HT1080 (cell line): Measurements from ENCODE around the gene TSN. TPM values are rescaled to one million over a fixed set of nuclear protein-coding genes. Genes with fewer than 3 reads are reported as not detected.
"Not testable (repeated sequence)": the region's sequence is repeated elsewhere in the genome, so short reads cannot be mapped to it uniquely, and the experiment has no call there.

Source experiments
- DNase-seq: peaks from one replicate; pipeline ENCODE4 v3.0.0-alpha.2; 2015; ENCODE audit warnings: low read depth
- total RNA-seq: library from RNA; depleted of rRNA; stranded (reverse); fragments of >200 nt; shearing (Covaris generic); gene quantifications from 2 replicates; pipeline ENCODE4 v1.2.3, GENCODE V29; 2014; rRNA removed

The TSN gene
- total RNA-seq, 1 experiment from 2014 or later = 57.6 TPM

- no peak for DNase-seq
Measured at GRCh38 chr2:121796239-121796638, 40.8 kb downstream of the TSN start.

- DNase-seq = no peak
Measured at GRCh38 chr2:121798617-121799016, 43.2 kb downstream of the TSN start.

GRCh38 chr2:121801916-121802315, 46.5 kb downstream of the TSN start:
- DNase-seq = no peak

GRCh38 chr2:121803503-121803902, 48.1 kb downstream of the TSN start:
- no peak for DNase-seq

GRCh38 chr2:121804340-121804739, 48.9 kb downstream of the TSN start:
- DNase-seq = peak; percentile 80

GRCh38 chr2:121804997-121805765, 49.7 kb downstream of the TSN start:
- DNase-seq = no peak

DNA sequence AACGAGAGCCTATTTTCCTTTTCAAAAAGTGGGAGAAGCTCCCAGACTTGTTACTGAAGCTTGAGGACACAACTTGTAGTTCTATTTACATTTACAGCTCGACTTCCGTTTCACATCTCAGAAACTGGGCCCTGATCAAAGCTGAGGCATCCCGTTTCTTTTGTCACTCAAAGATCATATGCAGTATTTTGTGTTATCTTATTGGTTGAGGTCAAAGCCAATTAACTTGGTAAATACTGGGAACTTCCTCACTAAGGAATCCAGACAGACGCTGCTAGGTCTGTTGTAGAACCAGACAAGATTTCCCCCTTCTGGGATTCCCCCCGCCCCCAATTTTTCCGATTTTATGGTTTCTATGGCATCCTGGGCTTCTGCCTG, 50.3 kb downstream of the TSN start:
- no peak for DNase-seq

DNA sequence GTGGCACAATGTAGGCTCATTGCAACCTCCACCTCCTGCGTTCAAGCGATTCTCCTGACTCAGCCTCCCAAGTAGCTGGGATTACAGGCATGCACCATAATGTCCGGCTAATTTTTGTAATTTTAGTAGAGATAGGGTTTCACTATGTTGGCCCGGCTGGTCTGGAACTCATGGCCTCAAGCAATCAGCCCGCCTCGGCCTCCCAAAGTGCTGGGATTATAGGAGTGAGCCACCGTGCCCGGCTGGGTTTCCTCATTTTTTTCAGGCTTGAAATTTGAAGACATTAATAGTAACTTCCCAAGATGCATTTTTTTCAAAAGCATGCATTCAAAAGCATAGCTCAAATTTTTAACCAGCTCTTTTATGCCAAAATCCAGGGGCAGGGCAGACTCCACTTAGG, 52.3 kb downstream of the TSN start:
- DNase-seq = not testable (repeated sequence)

DNA sequence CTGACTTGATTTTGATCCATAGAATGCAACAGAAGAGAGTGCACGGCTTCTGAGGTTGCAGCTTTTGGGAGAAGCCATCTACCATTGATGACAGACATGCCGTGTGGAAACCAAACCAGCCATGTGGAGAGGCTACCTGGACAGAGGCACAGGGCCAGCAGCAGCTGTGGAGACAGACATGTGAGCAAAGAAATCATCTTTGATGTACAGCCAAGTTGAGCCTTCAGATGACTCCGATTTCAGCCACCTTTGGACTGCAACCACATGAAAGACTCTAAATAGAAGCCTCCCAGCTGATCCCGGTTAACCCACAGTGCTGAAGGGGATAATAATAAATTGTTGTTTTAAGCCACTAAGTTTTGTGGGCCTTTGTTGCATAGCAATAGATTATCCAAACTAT, 54.2 kb downstream of the TSN start:
- peak; percentile 10 for DNase-seq

- DNase-seq = peak; percentile 60
Measured at GRCh38 chr2:121810959-121811853, 55.8 kb downstream of the TSN start.

- DNase-seq = not testable (repeated sequence)
Measured at GRCh38 chr2:121813083-121813482, 57.6 kb downstream of the TSN start.

DNA sequence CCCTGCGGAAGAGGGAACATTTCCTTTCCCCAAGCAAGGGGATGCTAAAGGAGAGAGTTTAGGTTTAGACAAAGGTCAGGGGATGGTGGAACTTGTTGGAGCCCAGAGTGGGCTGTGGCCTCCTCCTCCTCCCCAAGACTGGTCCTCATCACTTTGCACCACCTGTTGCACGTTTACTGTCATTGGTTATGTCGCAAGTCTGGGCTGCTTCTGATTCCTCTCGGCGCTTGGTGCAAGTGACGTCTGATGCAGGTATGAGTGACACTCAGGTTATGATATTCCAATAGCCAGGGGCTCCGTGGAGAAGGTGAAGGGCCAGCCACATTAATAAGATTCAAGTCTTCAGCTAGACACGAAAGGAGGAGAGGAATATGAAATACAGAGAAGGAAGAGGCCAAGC, 59.8 kb downstream of the TSN start:
- no peak for DNase-seq

DNA sequence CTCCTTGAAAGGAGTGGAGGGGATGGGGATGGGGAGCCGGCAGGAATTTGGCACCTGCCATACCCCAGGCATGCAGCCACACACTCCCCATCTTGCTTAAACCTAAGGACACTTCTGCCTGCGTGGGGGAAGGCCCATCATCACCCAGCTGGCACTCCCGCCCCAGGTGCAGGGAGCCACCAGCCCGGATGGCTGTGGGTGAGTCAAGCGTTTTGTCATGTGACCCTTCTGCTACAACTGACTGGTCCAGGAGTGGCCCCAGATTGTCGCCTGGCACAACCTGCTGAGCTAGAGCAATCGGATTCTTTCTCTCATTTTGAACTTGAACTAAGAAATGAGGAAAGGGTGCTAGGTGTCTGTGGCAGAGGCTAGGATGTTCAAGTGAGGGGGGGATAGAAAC, 61.3 kb downstream of the TSN start:
- no peak for DNase-seq

DNA sequence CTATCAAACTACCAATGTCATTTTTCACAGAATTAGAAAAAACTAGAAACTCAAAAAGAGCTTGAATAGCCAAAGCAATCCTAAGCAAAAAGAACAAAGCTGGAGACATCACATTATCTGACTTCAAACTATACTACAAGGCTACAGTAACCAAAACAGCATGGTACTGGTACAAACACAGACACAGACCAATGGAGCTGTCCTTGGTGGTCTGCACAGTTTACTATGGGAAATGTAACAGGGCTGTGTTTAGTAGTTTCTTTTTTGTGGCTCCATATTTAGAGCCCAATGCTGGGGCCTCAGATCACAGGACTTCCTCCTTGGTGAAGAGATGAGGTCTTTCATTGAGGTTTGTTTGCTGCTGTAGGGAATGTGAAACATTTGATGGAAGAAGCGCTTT, 61.9 kb downstream of the TSN start:
- DNase-seq = not testable (repeated sequence)

Other genes with a start within 250 kb of the TSN start
- not detected in 2 replicates for gene RNU4ATAC, start 224.8 kb upstream of the TSN start, total RNA-seq
- gene CLASP1, start 106.2 kb upstream of the TSN start, total RNA-seq = 12.9 and 22.5 TPM in 2 replicates
- 104 and 135 TPM in 2 replicates for gene NIFK, start 18.8 kb upstream of the TSN start, total RNA-seq